GM19463 (cell line): ENCODE measurements around the gene DNER.

Source experiments
- ATAC-seq: cut with Tn5 transposase; IDR thresholded peaks from one replicate; pipeline ENCODE4 v1.9.1; 2021; ENCODE audit warnings: mild to moderate bottlenecking, moderate library complexity; ENCODE audit not compliant: unreplicated experiment

DNER gene

GRCh38 chr2:229672021-229672420 lies 42.3 kb downstream of the DNER start:
- ATAC-seq: no peak

GRCh38 chr2:229669841-229670240 lies 44.5 kb downstream of the DNER start:
- no peak for ATAC-seq

- no peak for ATAC-seq
These were observed 47.5 kb downstream of the DNER start for GRCh38 chr2:229666811-229667210.

- no peak for ATAC-seq
These were observed 49.2 kb downstream of the DNER start for GRCh38 chr2:229665158-229665557.

GRCh38 chr2:229661478-229661877 lies 52.9 kb downstream of the DNER start:
- ATAC-seq: no peak

GRCh38 chr2:229660951-229661350 lies 53.4 kb downstream of the DNER start:
- no peak for ATAC-seq

- ATAC-seq: no peak
These were observed 54.0 kb downstream of the DNER start for GRCh38 chr2:229660391-229660790.

- no peak for ATAC-seq
These were observed 56.4 kb downstream of the DNER start for GRCh38 chr2:229658004-229658403.

GRCh38 chr2:229654437-229654836 lies 59.9 kb downstream of the DNER start:
- no peak for ATAC-seq

GRCh38 chr2:229653531-229653930 lies 60.8 kb downstream of the DNER start:
- ATAC-seq: no peak

GRCh38 chr2:229652796-229653195 lies 61.6 kb downstream of the DNER start:
- no peak for ATAC-seq

- ATAC-seq: no peak
These were observed 63.5 kb downstream of the DNER start for GRCh38 chr2:229650901-229651300.

- no peak for ATAC-seq
These were observed 64.3 kb downstream of the DNER start for GRCh38 chr2:229650059-229650458.

GRCh38 chr2:229646186-229646723 lies 68.1 kb downstream of the DNER start:
- ATAC-seq: no peak

GRCh38 chr2:229642371-229642770 lies 72.0 kb downstream of the DNER start:
- no peak for ATAC-seq

GRCh38 chr2:229641676-229642075 lies 72.7 kb downstream of the DNER start:
- ATAC-seq: no peak

- no peak for ATAC-seq
These were observed 73.7 kb downstream of the DNER start for GRCh38 chr2:229640636-229641035.

GRCh38 chr2:229636571-229636970 lies 77.8 kb downstream of the DNER start:
- no peak for ATAC-seq

- no peak for ATAC-seq
These were observed 79.0 kb downstream of the DNER start for GRCh38 chr2:229635371-229635680.

- no peak for ATAC-seq
These were observed 79.6 kb downstream of the DNER start for GRCh38 chr2:229634601-229635370.

GRCh38 chr2:229633556-229633955 lies 80.8 kb downstream of the DNER start:
- ATAC-seq: no peak

GRCh38 chr2:229629039-229629438 lies 85.3 kb downstream of the DNER start:
- no peak for ATAC-seq

GRCh38 chr2:229627728-229628127 lies 86.6 kb downstream of the DNER start:
- ATAC-seq: no peak
